LoVo (cell line): ENCODE results near the gene OFD1.
"Not testable (repeated sequence)": the region's sequence is repeated elsewhere in the genome, so short reads cannot be mapped to it uniquely, and the experiment has no call there.

Source experiments
- DNase-seq: peaks from one replicate; pipeline ENCODE4 v3.0.0-alpha.2; 2016; ENCODE audit warnings: low spot score

OFD1 gene

GRCh38 chrX:13702111-13702789, 32.3 kb upstream of the OFD1 start:
- no peak for DNase-seq

DNA sequence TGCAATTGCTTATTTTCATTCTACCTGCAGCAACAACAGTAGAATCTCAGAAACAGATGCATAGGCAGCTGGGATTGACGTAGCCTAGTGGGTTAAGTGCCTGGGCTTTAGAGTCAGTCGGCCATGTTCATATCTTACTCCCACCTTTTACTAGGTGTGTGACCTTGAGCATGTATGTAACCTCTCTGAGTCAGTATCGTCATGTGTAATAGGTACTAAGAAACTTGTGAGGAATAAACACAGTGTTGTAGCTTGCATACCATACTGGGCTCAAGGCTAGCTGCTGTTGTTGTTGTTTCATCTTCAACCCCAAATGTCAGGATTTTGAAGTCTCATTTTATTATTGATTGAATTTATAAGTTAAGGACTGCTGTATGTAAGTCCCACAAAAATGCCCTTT, 31.4 kb upstream of the OFD1 start:
- DNase-seq, result no peak

GRCh38 chrX:13703589-13703988, 31.0 kb upstream of the OFD1 start:
- no peak for DNase-seq

GRCh38 chrX:13711141-13711540, 23.4 kb upstream of the OFD1 start:
- no peak for DNase-seq

DNA sequence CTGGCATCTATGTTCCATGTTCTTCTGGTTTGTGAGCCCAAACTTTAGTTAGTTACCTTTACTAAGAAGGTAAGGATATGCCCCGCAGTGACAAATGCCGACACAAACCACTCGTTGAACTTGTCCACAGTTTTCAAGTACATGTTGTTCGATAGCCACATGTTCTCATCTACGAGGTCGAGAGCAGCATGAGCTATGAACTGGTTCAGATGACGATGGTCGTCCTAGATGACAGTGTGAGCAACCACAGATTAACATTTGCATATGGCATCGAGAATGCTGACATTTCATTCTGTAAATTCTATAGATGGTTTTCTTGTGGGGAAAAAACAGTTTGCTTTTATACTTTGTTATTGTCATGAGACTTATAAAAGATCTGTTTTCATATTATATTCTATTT, 18.1 kb upstream of the OFD1 start:
- no peak for DNase-seq

- DNase-seq, result no peak
Measured at GRCh38 chrX:13716905-13717304, 17.6 kb upstream of the OFD1 start.

DNA sequence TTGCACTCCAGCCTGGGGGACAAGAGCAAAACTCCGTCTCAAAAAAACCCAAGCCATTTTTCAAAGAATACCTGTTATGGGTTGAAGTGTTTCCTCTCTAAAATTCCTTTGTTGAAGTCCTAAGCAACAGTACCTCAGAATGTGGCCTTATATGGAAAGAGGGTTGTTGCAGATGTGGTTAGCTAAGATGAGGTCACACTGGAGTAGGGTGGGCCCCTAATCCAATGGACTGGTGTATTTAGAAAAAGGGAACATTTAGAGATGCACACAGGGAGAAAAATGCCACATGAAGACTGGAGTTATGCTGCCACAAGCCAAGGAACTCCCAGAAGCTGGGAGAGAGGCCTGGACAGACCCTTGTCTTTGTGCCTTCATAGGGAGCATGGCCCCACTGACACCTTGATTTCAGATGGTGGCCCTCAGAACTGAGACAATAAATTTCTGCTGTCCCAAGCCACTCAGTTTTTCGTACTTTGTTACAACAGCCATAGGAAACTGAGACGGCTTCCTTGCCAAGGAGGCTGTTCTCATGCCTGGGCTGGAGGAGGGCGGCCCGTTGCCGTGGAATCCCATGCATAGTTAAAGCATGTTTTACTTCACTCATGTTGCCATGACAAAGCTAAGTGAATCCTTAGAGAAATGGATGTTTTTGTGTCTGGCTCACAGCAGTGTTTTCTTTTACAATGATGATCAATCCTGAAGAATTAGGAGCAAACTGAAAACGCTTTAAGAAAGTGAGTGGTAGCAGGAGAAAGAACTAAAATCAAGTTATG, 16.7 kb upstream of the OFD1 start:
- DNase-seq, result no peak

DNA sequence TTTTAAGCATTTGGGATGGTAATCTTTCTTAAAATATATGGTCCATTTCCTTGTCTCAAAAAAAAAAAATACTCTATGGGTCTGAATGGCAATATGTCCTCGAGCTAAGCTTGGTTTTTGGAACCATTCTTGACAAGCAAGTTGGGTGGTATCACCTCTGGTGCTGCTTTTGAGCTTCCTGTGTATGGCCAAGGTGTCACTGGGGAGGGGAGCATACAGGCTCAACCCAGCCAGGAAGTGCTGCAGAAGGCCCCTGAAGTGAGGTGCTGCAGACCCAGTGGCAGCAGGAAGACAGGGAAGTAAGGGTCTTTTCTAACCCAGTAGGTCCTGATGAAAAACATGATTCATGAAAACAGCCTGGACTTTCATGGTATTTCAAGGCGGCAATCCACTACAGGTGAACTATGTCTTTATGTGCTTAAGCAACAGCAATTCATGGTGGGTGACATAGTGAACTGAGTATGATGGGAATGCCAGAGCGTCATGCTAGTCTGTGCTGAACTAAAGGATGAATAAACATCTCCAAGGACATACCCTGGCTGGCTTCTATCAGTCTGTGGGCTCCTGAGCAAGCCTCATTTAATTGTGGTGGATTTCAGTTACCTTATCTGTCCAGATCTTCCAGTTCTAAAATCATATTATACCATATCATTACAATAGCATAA, 15.2 kb upstream of the OFD1 start:
- no peak for DNase-seq

DNA sequence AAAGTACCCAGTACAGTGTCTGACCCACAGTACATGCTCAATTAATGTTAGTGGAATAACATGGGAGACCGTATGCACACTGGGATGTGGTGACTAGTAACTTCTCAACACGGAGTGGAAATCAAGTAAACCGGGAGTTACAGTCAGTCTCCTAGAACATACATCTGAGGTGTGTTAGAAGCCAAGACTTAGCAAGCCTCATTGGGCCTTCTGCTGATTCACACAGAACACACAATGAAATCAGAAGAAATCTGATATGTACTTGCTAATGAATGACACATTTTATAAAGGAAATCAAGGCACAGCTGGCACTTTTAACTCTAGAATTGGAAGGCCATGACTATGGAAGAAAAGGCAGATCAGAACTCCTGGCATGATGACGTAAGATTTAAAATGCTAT, 13.2 kb upstream of the OFD1 start:
- DNase-seq, result no peak

DNA sequence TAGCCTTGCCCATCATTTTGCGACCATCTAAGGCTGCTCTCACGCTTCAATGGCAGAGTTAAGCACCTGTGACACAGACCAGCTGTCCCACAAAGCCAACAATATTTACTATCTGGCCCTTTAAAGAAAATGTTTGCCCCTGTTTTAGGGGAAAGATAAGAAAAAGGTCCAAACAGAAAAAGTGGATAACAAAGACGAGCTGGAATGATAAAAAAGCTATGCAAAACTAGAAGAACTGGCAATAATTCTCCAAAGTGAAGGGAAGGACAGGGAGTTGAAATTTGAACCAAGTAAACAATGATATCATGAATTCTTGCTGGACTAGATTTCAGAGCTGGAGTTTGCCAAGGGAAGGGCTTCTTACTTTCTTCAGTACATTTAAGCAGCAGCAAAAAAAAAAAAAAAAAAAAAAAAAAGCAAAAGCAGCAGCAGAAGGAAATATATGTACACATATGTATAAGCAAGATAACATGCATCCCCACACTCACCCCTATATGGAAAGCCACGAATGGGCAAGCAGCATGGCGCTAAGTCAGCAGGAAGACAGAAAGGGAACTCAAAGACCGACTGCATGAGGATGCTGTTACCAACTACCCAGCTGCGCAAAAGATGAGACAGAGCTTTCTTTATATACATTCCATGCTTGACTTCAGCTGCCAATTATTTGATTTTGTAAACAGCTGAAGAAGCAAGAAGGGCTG, 12.6 kb upstream of the OFD1 start:
- no peak for DNase-seq

DNA sequence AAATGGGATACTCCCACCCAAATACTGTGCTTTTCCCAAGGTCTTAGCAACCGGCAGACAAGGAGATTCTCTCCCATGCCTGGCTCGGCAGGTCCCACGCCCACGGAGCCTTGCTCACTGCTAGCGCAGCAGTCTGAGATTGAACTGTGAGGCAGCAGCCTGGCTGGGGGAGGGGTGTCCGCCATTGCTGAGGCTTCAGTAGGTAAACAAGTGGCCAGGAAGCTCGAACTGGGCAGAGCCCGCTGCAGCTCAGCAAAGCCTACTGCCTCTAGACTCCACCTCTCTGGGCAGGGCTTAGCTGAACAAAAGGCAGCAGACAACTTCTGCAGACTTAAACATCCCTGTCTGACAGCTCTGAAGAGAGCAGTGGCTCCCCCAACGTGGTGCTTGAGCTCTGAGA, 9.7 kb upstream of the OFD1 start:
- not testable (repeated sequence) for DNase-seq

GRCh38 chrX:13726583-13726982, 8.0 kb upstream of the OFD1 start:
- not testable (repeated sequence) for DNase-seq

DNA sequence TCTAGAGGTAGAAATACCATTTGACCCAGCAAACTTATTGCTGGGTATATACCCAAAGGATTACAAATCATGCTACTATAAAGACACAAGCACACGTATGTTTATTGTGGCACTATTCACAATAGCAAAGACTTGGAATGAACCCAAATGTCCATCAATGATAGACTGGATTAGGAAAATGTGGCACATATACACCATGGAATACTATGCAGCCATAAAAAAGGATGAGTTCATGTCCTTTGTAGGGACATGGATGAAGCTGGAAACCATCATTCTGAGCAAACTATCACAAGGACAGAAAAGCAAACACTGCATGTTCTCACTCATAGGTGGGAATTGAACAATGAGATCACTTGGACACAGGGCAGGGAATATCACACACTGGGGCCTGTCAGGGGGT, 4.0 kb upstream of the OFD1 start:
- not testable (repeated sequence) for DNase-seq

DNA sequence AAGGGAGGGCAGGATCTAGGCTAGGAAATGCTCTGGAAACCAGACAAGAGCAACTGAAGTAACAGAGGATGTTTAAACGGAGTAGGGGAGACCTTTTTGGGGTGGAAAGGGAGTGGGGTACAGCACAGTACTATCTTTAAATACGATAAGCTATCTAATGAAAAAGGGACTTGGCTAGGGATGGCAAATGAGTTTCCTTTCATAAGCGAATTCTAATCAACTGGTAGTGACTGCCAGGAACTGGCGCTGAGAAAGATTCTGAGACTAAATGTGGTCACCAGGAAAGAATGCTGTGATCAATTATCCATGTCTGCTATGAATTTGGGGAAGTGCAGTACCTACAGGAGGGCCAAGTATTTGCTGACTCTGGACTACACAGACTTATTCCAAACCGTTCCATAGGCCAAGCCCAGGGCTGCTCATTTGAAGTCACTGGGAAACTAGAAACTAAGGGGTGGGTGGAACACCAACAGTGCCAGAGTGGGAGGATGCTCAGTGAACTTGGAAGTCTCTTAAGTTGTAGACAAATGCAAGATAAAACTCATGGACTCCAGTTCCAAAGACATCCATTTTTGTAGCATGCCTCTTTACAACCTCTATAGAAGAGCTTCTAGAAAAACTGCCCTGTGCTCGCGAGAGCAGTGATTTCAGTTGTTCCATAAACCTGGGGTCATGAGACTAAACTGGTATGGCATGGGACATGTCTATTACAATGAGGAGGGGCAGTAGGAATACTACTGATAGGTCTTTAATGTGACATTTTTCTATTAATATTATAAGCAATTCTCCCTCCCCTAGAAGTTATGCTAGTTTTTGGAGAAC, 2.1 kb upstream of the OFD1 start:
- no peak for DNase-seq

GRCh38 chrX:13733506-13733905, 1.0 kb upstream of the OFD1 start:
- no peak for DNase-seq

DNA sequence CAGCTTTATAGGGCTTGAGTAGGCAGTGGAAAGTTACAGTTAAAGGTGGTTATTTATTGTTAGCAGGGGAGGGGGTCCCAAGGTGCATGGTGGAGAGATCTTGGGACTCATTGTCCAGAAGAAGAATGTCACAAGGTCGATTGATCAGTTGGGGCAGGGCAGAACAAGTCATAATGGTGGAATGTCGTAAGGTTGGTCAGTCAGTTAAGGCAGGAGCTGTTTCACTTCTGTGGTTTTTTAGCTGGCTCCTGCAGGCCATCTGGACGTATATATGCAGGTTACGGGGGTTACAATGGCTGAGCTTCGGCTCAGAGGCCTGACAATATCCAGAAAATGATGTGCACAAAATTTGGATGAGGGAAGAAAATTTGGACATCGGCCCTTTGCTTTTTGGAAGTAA, 7.1 kb downstream of the OFD1 start:
- DNase-seq, result no peak

DNA sequence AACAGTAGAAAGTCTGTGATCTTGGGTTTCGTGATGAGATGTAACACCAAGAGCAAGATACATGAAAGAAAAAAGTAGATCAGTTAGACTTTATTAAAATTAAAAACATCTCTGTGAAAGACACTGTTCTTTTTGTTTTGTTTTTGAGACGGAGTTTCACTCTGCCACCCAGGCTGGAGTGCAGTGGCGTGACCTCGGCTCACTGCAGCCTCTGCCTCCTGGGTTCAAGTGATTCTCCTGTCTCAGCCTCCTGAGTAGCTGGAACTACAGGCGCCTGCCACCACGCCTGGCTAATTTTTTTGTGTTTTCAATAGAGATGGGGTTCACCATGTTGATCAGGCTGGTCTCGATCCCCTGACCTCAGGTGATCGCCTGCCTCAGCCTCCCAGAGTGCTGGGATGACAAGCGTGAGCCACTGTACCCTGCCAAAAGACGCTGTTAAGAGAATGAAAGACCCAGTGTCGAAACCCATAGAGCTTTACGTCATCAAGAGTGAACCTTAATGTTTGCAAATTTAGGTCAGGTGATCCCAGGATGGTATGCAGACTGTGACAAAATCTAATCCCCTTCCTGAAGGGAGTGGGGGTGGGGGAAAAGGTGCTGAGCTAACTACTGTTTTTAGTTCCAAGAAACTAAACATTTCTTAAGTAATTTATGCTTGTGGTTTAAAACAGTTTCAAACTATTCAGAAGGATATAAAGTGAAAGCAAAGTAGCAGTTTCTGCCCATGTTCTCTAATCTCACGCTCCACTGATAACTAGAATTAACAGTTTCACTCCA, 8.0 kb downstream of the OFD1 start:
- DNase-seq, result no peak

DNA sequence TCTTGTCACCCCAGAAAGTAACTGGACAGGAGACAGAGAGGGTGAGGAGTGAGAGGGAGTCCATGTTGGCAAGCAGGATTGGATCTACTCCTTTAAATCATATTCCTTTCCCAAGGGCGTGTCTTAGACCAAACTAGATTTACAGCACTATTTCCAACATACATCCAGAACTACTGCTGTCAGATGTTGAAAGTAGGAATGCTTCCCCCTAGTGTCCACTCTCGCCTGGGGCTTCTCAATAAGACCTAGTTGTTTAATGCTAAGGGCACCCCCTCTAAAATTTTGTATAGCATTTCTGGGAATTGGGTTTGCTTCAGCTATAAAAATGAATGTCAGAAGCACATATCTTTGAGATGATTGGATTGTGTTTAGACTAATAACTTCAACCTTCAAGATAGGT, 13.3 kb downstream of the OFD1 start:
- no peak for DNase-seq

GRCh38 chrX:13748486-13748885, 13.9 kb downstream of the OFD1 start:
- DNase-seq, result no peak

DNA sequence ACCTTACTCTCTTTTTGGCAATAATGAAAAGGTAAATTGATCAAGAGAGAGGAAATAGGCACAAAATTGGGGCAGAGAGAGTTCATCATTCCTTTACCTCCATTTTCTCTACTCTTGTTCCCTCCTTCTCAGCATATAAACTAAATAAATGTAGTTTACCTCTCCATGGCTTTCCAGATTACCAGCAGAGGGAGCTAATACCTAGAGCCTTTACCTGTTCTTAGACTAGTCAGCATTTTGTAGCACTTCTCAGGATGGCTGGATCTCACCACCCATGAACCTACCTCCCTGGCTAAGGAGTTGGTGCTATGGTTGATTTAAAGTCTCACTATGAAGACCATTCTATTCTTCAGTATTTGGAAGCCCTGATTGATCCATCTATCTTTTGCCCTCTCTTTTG, 15.7 kb downstream of the OFD1 start:
- DNase-seq, result peak; percentile 15

- no peak for DNase-seq
Measured at GRCh38 chrX:13750812-13751211, 16.3 kb downstream of the OFD1 start.
